Thyroid gland (tissue), 4 donors: ENCODE data around the gene LMNTD1. TPM values are rescaled to one million over a fixed set of nuclear protein-coding genes. Genes with fewer than 3 reads are reported as not detected.

Source experiments
- DNase-seq, 2 donors: peaks; one replicate each; pipeline ENCODE4 v3.0.0-alpha.2; 2019
- H3K27ac ChIP-seq, 3 donors: fragments of 200-600 bp; sonication (generic); 1 replicate in 2 of 3; 2 replicates in 1 of 3; pipeline ENCODE4 v1.5.1; 2016 to 2019; ENCODE audit warnings: mild to moderate bottlenecking in 1 of 3, moderate library complexity in 1 of 3
- H3K27me3 ChIP-seq: fragments of 200-600 bp; sonication (generic); one replicate; pipeline ENCODE4 v1.5.1; 2019
- H3K36me3 ChIP-seq, 2 donors: fragments of 200-600 bp; sonication (generic); one replicate each; pipeline ENCODE4 v1.5.1; 2016 to 2019
- H3K4me1 ChIP-seq, 2 donors: fragments of 200-600 bp; sonication (generic); one replicate each; pipeline ENCODE4 v1.5.1; 2017 to 2019
- H3K4me3 ChIP-seq, 3 donors: fragments of 200-600 bp; sonication (generic); replicated peaks in 1 of 3; 1 replicate in 2 of 3; 2 replicates in 1 of 3; pipeline ENCODE4 v1.5.1; 2016; ENCODE audit warnings: mild to moderate bottlenecking in 1 of 3
- H3K9me3 ChIP-seq: fragments of 200-600 bp; sonication (generic); one replicate; pipeline ENCODE4 v1.5.1; 2017
- CTCF ChIP-seq, 6 experiments: fragments of 200-600 bp in 3 of 6; fragments of 450-650 bp in 3 of 6; sonication (generic) in 3 of 6; IDR thresholded peaks; one replicate each; pipeline ENCODE4 v1.5.1; 2016 to 2019; ENCODE audit warnings: antibody characterized with exemption in 6 of 6, mild to moderate bottlenecking in 2 of 6, inconsistent platforms in 1 of 6, moderate library complexity in 1 of 6
- POLR2A ChIP-seq, 2 donors: fragments of 450-650 bp; IDR thresholded peaks; one replicate each; pipeline ENCODE4 v1.6.1; 2017; ENCODE audit warnings: antibody characterized with exemption in 2 of 2, mild to moderate bottlenecking in 2 of 2, moderate library complexity in 1 of 2
- WGBS, 2 donors: methylation state at CpG; one replicate each; pipeline ENCODE4 v1.1.5; 2017; 5-methylcytosine and 5-hydroxymethylcytosine counted together
- intact Hi-C: fragments of 100-400 bp; cut with DNase I; formaldehyde crosslinking; loops from one replicate; pipeline ENCODE4 v1.15.1; 2023
- total RNA-seq, 4 donors: library from RNA; depleted of rRNA; stranded (reverse); fragments of >200 nt; gene quantifications; one replicate each; pipeline ENCODE4 v1.2.3, GENCODE V29; 2016

The LMNTD1 gene
- total RNA-seq, 4 donors from 2014 or later = 0.27 to 2.3 (median 0.67) TPM; not detected in 1

GRCh38 chr12:25524366-25524765 is 28.7 kb downstream of the LMNTD1 start:
- peak overlapping the region; percentile 17 to 49 (median 43) for H3K27ac ChIP-seq
- H3K4me3 ChIP-seq = no peak overlapping the region
- peaks cover 12 to 17% of the 10 kb centered on the region in 2 donors for H3K4me1 ChIP-seq
- DNase-seq = peak; percentile 26 to 38
- H3K27me3 ChIP-seq = no peaks in the 10 kb centered on the region
- H3K36me3 ChIP-seq = no peaks in the 10 kb centered on the region
- H3K9me3 ChIP-seq = no peaks in the 10 kb centered on the region
- TF ChIP-seq CTCF (IDR thresholded peaks at IDR 0.05) (no peak), POLR2A (IDR thresholded peaks at IDR 0.05) (no peak)
- intact Hi-C loops = no loop called here

GRCh38 chr12:25521625-25522256 is 31.3 kb downstream of the LMNTD1 start:
- H3K4me3 ChIP-seq = no peak overlapping the region
- no peaks in the 10 kb centered on the region for H3K9me3 ChIP-seq
- no peaks in the 10 kb centered on the region for H3K36me3 ChIP-seq
- DNase-seq = no peak
- H3K27me3 ChIP-seq = no peaks in the 10 kb centered on the region
- WGBS, 2 donors = 75 to 80% methylated on average over 5 of the region's 5 CpGs
- no peak overlapping the region for H3K27ac ChIP-seq
- intact Hi-C loops = no loop called here
- H3K4me1 ChIP-seq = peaks cover 12 to 21% of the 10 kb centered on the region in 2 donors
- no peak for TF ChIP-seq POLR2A (IDR thresholded peaks at IDR 0.05)
- TF ChIP-seq CTCF (IDR thresholded peaks at IDR 0.05) = no peak

GRCh38 chr12:25518512-25518911 is 34.6 kb downstream of the LMNTD1 start:
- DNase-seq = no peak
- no peaks in the 10 kb centered on the region for H3K9me3 ChIP-seq
- peaks cover 0 to 8% of the 10 kb centered on the region in 2 donors for H3K4me1 ChIP-seq
- TF ChIP-seq POLR2A (IDR thresholded peaks at IDR 0.05) = no peak
- TF ChIP-seq CTCF (IDR thresholded peaks at IDR 0.05) = no peak
- WGBS, 2 donors = 52 to 74% methylated on average over 5 of the region's 5 CpGs
- intact Hi-C loops = no loop called here
- no peaks in the 10 kb centered on the region for H3K36me3 ChIP-seq
- no peak overlapping the region for H3K4me3 ChIP-seq
- H3K27ac ChIP-seq = no peak overlapping the region
- no peaks in the 10 kb centered on the region for H3K27me3 ChIP-seq

- DNase-seq = no peak
- Histone ChIP-seq H3K36me3 (no peaks in the 10 kb centered on the region), H3K4me1 (no peaks in the 10 kb centered on the region), H3K4me3 (no peak overlapping the region), H3K27ac (no peak overlapping the region), H3K9me3 (no peaks in the 10 kb centered on the region), H3K27me3 (no peaks in the 10 kb centered on the region)
- intact Hi-C loops = no loop called here
- TF ChIP-seq POLR2A (IDR thresholded peaks at IDR 0.05) = no peak
- TF ChIP-seq CTCF (IDR thresholded peaks at IDR 0.05) = no peak
- WGBS, 2 donors = 93 to 94% methylated on average over 1 of the region's 1 CpG
Observed at GRCh38 chr12:25504744-25505143, 48.3 kb downstream of the LMNTD1 start.

GRCh38 chr12:25503666-25504065 is 49.4 kb downstream of the LMNTD1 start:
- no peak for DNase-seq
- intact Hi-C loops = no loop called here
- no peak overlapping the region for H3K4me3 ChIP-seq
- TF ChIP-seq CTCF (IDR thresholded peaks at IDR 0.05) (no peak), POLR2A (IDR thresholded peaks at IDR 0.05) (no peak)
- no peaks in the 10 kb centered on the region for H3K36me3 ChIP-seq
- no peaks in the 10 kb centered on the region for H3K9me3 ChIP-seq
- H3K27ac ChIP-seq = no peak overlapping the region
- H3K27me3 ChIP-seq = no peaks in the 10 kb centered on the region
- H3K4me1 ChIP-seq = no peaks in the 10 kb centered on the region
